SU-DHL-6 (cell line): ENCODE measurements around the gene EXOC3L4.

Source experiments
- EZH2phosphoT487 ChIP-seq: fragments of 200-600 bp; sonication (generic), shearing (Covaris generic); conservative IDR thresholded peaks from 2 replicates; pipeline ENCODE4 v1.6.1; 2018; ENCODE audit warnings: mild to moderate bottlenecking, antibody characterized with exemption, low read length, moderate library complexity, mixed read lengths
- TF ChIP-seq, protein P1 (sequence below): fragments of 200-600 bp; sonication (generic); IDR thresholded peaks from one replicate; pipeline ENCODE4 v1.5.1; 2017; ENCODE audit warnings: antibody characterized with exemption, mild to moderate bottlenecking, low read length, moderate library complexity; ENCODE audit not compliant: insufficient read depth, poor library complexity, severe bottlenecking

DNA sequence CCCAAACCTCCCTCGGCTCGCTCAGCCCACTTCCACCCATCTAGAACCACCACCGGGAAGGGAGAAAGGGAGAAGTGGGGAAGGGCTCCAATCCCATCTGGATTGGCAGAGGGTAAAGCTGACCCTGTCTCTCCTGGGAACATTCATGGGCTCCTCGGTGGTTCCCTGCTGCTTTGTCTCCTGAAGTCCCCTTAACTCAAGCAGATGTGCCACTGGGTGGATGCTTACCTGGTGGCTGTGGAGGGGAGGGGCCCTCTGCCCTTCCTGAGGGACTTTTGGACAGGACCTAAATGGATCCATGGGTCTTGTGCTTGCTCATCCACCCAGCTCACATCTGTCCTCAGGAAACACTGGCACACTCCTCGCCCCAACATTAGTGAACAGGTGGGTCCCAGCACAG, 35.0 kb upstream of the EXOC3L4 start:
- TF ChIP-seq, protein P1, sequence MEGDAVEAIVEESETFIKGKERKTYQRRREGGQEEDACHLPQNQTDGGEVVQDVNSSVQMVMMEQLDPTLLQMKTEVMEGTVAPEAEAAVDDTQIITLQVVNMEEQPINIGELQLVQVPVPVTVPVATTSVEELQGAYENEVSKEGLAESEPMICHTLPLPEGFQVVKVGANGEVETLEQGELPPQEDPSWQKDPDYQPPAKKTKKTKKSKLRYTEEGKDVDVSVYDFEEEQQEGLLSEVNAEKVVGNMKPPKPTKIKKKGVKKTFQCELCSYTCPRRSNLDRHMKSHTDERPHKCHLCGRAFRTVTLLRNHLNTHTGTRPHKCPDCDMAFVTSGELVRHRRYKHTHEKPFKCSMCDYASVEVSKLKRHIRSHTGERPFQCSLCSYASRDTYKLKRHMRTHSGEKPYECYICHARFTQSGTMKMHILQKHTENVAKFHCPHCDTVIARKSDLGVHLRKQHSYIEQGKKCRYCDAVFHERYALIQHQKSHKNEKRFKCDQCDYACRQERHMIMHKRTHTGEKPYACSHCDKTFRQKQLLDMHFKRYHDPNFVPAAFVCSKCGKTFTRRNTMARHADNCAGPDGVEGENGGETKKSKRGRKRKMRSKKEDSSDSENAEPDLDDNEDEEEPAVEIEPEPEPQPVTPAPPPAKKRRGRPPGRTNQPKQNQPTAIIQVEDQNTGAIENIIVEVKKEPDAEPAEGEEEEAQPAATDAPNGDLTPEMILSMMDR, result no peak
- TF ChIP-seq EZH2phosphoT487, result no peak
